Retinal pigment epithelial cell (primary cell): ENCODE measurements around the gene RASA2.

Experiments
- DNase-seq: peaks from one replicate; pipeline ENCODE4 v3.0.0-alpha.2; 2010; ENCODE audit warnings: low read depth
- H3K4me3 ChIP-seq: 2 replicates; pipeline ENCODE4 v1.5.1; 2011; ENCODE audit warnings: mild to moderate bottlenecking, low read length, control low read depth, moderate library complexity
- TF ChIP-seq, protein P1 (sequence below): conservative IDR thresholded peaks from 2 replicates; pipeline ENCODE4 v1.5.1; 2011; ENCODE audit warnings: low read depth, low read length, control low read depth, inconsistent platforms

Gene RASA2

GRCh38 chr3:141547791-141548190 is 61.0 kb downstream of the RASA2 start:
- DNase-seq = no peak
- no peak overlapping the region for H3K4me3 ChIP-seq
- TF ChIP-seq, protein P1, sequence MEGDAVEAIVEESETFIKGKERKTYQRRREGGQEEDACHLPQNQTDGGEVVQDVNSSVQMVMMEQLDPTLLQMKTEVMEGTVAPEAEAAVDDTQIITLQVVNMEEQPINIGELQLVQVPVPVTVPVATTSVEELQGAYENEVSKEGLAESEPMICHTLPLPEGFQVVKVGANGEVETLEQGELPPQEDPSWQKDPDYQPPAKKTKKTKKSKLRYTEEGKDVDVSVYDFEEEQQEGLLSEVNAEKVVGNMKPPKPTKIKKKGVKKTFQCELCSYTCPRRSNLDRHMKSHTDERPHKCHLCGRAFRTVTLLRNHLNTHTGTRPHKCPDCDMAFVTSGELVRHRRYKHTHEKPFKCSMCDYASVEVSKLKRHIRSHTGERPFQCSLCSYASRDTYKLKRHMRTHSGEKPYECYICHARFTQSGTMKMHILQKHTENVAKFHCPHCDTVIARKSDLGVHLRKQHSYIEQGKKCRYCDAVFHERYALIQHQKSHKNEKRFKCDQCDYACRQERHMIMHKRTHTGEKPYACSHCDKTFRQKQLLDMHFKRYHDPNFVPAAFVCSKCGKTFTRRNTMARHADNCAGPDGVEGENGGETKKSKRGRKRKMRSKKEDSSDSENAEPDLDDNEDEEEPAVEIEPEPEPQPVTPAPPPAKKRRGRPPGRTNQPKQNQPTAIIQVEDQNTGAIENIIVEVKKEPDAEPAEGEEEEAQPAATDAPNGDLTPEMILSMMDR = no peak

GRCh38 chr3:141550926-141551665 is 64.3 kb downstream of the RASA2 start:
- TF ChIP-seq, protein P1 = no peak
- H3K4me3 ChIP-seq = no peak overlapping the region
- DNase-seq = no peak

- no peak overlapping the region for H3K4me3 ChIP-seq
- DNase-seq = no peak
- TF ChIP-seq, protein P1 = no peak
Observed at GRCh38 chr3:141552440-141552991, 65.7 kb downstream of the RASA2 start.

- no peak overlapping the region for H3K4me3 ChIP-seq
- TF ChIP-seq, protein P1 = no peak
- no peak for DNase-seq
Observed at GRCh38 chr3:141553055-141553454, 66.2 kb downstream of the RASA2 start.

- TF ChIP-seq, protein P1 = no peak
Observed at GRCh38 chr3:141556034-141556433, 69.2 kb downstream of the RASA2 start.

GRCh38 chr3:141557961-141558706 is 71.3 kb downstream of the RASA2 start:
- TF ChIP-seq, protein P1 = no peak
- no peak for DNase-seq
- H3K4me3 ChIP-seq = no peak overlapping the region

More at GRCh38 chr3:141556034-141556433, 69.2 kb downstream of the RASA2 start:
- no peak for DNase-seq
- H3K4me3 ChIP-seq = no peak overlapping the region
